GM12878 (cell line): Measurements from ENCODE around the gene ADAMTS19. TPM values are rescaled to one million over a fixed set of nuclear protein-coding genes. Genes with fewer than 3 reads are reported as not detected.

Experiments used
- ATAC-seq: fragments of 200-7000 bp; cut with Tn5 transposase; 3 replicates; pipeline ENCODE4 v1.9.1; 2020; ENCODE audit warnings: mild to moderate bottlenecking, moderate library complexity
- BruUV-seq: library from RNA; stranded (reverse); fragments of 400-500 nt; replicated peaks from 2 replicates; lab custom pipeline; 2021; lab: Mats Ljungman, UMichigan
- CTCF ChIA-PET: fragments of 300-600 bp; sonication (Branson Sonifier 250); formaldehyde crosslinking; extraction: SDS; loops from one replicate; lab custom pipeline; 2021; ENCODE audit warnings: inconsistent platforms; lab: Yijun Ruan, JAX
- POLR2A ChIA-PET: fragments of 350-600 bp; formaldehyde crosslinking; extraction: SDS; loops from one replicate; lab custom pipeline; 2021; ENCODE audit warnings: inconsistent platforms; lab: Charles Lee
- RAD21 ChIA-PET: fragments of 300-600 bp; sonication (Branson Sonifier 250); formaldehyde crosslinking; loops from one replicate; lab custom pipeline; 2023; ENCODE audit warnings: antibody characterized with exemption; ENCODE audit not compliant: unreplicated experiment; lab: Charles Lee
- SMC1A ChIA-PET: fragments of 300-600 bp; sonication (Branson Sonifier 250); formaldehyde crosslinking; loops from one replicate; lab custom pipeline; 2023; ENCODE audit not compliant: unreplicated experiment, uncharacterized antibody; lab: Charles Lee
- DNase-seq: peaks from one replicate; pipeline ENCODE4 v3.0.0-alpha.2; 2011; ENCODE audit warnings: low read depth, low spot score
- FAIRE-seq: peaks from 3 replicates; lab custom pipeline; 2011; peaks lifted over from hg19 to GRCh38; lab: Jason Lieb, UNC
- H2AFZ ChIP-seq: 2 replicates; pipeline ENCODE4 v1.6.0; 2011; ENCODE audit warnings: low read depth, low read length, control low read depth; ENCODE audit not compliant: control insufficient read depth
- H3K27ac ChIP-seq: 2 replicates; pipeline ENCODE4 v1.5.1; 2011; ENCODE audit warnings: control low read depth; ENCODE audit not compliant: control insufficient read depth, insufficient read depth
- H3K27me3 ChIP-seq, 2 experiments: replicated peaks in 1 of 2; 2 replicates each; pipeline versions ENCODE4 v1.6.0 to v1.6.1; 2011; ENCODE audit warnings: low read length in 1 of 2; ENCODE audit not compliant: control insufficient read depth in 2 of 2, insufficient read depth in 2 of 2
- H3K36me3 ChIP-seq, 2 experiments: 2 replicates each; pipeline ENCODE4 v1.5.1; 2011; ENCODE audit warnings: low read length in 1 of 2; ENCODE audit not compliant: control insufficient read depth in 2 of 2, insufficient read depth in 2 of 2
- H3K4me1 ChIP-seq: 2 replicates; pipeline ENCODE4 v1.6.1; 2011; ENCODE audit warnings: mild to moderate bottlenecking, low read length, moderate library complexity, mixed read lengths; ENCODE audit not compliant: control insufficient read depth, insufficient read depth
- H3K4me2 ChIP-seq: 2 replicates; pipeline ENCODE4 v1.6.0; 2011; ENCODE audit warnings: control low read depth; ENCODE audit not compliant: control insufficient read depth, insufficient read depth
- H3K4me3 ChIP-seq: fragments of 200-600 bp; sonication (generic); 2 replicates; pipeline ENCODE4 v1.5.1; 2016
- H3K79me2 ChIP-seq: 2 replicates; pipeline ENCODE4 v1.6.0; 2011; ENCODE audit warnings: low read length; ENCODE audit not compliant: control insufficient read depth, insufficient read depth
- H3K9ac ChIP-seq: 2 replicates; pipeline ENCODE4 v1.8.0; 2011; ENCODE audit warnings: low read length, control low read depth, mixed read lengths; ENCODE audit not compliant: control insufficient read depth, insufficient read depth
- H3K9me3 ChIP-seq: replicated peaks from 3 replicates; pipeline ENCODE4 v1.5.1; 2011; ENCODE audit warnings: mild to moderate bottlenecking, low read length; ENCODE audit not compliant: control insufficient read depth, insufficient read depth
- H4K20me1 ChIP-seq: 2 replicates; pipeline ENCODE4 v1.6.0; 2011; ENCODE audit not compliant: control insufficient read depth, insufficient read depth
- BCL3 ChIP-seq: IDR thresholded peaks from 2 replicates; pipeline ENCODE4 v1.6.1; 2011; ENCODE audit warnings: borderline replicate concordance, low read depth, mild to moderate bottlenecking, moderate library complexity, low read length; ENCODE audit not compliant: insufficient read depth, poor library complexity, severe bottlenecking
- CEBPB ChIP-seq, 2 experiments: fragments of 150-350 bp in 1 of 2; IDR thresholded peaks; 2 replicates each; pipeline ENCODE4 v1.6.1; 2012 to 2014; ENCODE audit warnings: low read depth in 2 of 2, low read length in 2 of 2, borderline replicate concordance in 1 of 2, inconsistent platforms in 1 of 2
- CHD2 ChIP-seq: IDR thresholded peaks from 2 replicates; pipeline ENCODE4 v1.6.1; 2011; ENCODE audit warnings: low read depth, low read length, improper control_type of control experiment, borderline replicate concordance
- HCFC1 ChIP-seq: fragments of 150-350 bp; IDR thresholded peaks from 2 replicates; pipeline ENCODE4 v1.6.1; 2014; ENCODE audit warnings: low read length
- IRF5 ChIP-seq: fragments of 450-650 bp; IDR thresholded peaks from 2 replicates; pipeline ENCODE4 v1.6.1; 2017; ENCODE audit warnings: borderline replicate concordance
- PML ChIP-seq: IDR thresholded peaks from 2 replicates; pipeline ENCODE4 v1.6.1; 2012; ENCODE audit warnings: low read length, inconsistent platforms
- POU2F2 ChIP-seq: IDR thresholded peaks from 3 replicates; pipeline ENCODE4 v1.6.1; 2011; ENCODE audit warnings: low read depth, mild to moderate bottlenecking, low read length, borderline replicate concordance
- RAD51 ChIP-seq: fragments of 450-650 bp; IDR thresholded peaks from 2 replicates; pipeline ENCODE4 v1.6.1; 2016; ENCODE audit warnings: moderate library complexity, mild to moderate bottlenecking, inconsistent platforms
- USF2 ChIP-seq: IDR thresholded peaks from 2 replicates; pipeline ENCODE4 v1.6.1; 2011; ENCODE audit warnings: low read depth, low read length, improper control_type of control experiment, borderline replicate concordance
- ZBTB40 ChIP-seq: fragments of 450-650 bp; IDR thresholded peaks from 2 replicates; pipeline ENCODE4 v1.6.1; 2016; ENCODE audit warnings: mild to moderate bottlenecking, moderate library complexity, borderline replicate concordance
- ZNF274 ChIP-seq: IDR thresholded peaks from one replicate; pipeline ENCODE4 v1.8.0; 2011; ENCODE audit not compliant: insufficient read length, insufficient read depth
- in situ Hi-C: fragments of 300-500 bp; cut with MboI; formaldehyde crosslinking; loops from 9 replicates; pipeline ENCODE4 v1.14.3; 2018; ENCODE audit warnings: mixed read lengths
- intact Hi-C: fragments of 100-400 bp; cut with micrococcal nuclease; formaldehyde crosslinking; loops from one replicate; pipeline ENCODE4 v1.14.2; 2022; ENCODE audit not compliant: unreplicated experiment
- polyA plus RNA-seq, 11 experiments: library from polyadenylated mRNA; depleted of rRNA in 4 of 11; unstranded in 6 of 11; stranded (reverse) in 5 of 11; fragments of >200 nt; fragmentation: Nextera tagmentation in 4 of 11; fragmentation: Illumina TruSeq in 1 of 11; extraction: Ambion mirVana in 4 of 11; extraction: Trizol in 1 of 11; gene quantifications; 1 replicate in 1 of 11; 2 replicates in 10 of 11; pipeline versions ENCODE4 v1.2.1 to v1.2.3, GENCODE V29; 2011 to 2016; ENCODE audit warnings: inconsistent platforms in 2 of 11, missing spikeins in 2 of 11, low read depth in 1 of 11
- total RNA-seq, 4 experiments: library from RNA; depleted of rRNA in 3 of 4; stranded (reverse); fragments of >200 nt in 3 of 4; fragmentation: Illumina TruSeq in 1 of 4; extraction: Trizol in 1 of 4; gene quantifications; 2 replicates each; pipeline versions ENCODE4 v1.2.1 to v1.2.3, GENCODE V29; 2013 to 2021

ADAMTS19 gene
- total and polyA plus RNA-seq, 10 of the 15 experiments (the other 5 are each of a cell fraction or from before 2014, with no cell fraction given) = not detected

GRCh38 chr5:129689045-129689444, 228.9 kb downstream of the ADAMTS19 start:
- RAD21 ChIA-PET = no interaction called here
- intact Hi-C loops = no loop called here
- CTCF ChIA-PET = interaction anchor here (0.7 kb wide), 1 partner anchor 8 kb away, joined by 4 read pairs; no protein-coding TSS in a partner anchor
- no peak for ATAC-seq
- Histone ChIP-seq H3K4me2 (no peak overlapping the region), H4K20me1 (no peaks in the 10 kb centered on the region), H3K79me2 (no peaks in the 10 kb centered on the region), H3K27me3 (no peaks in the 10 kb centered on the region), H3K27ac (no peak overlapping the region), H3K4me1 (no peaks in the 10 kb centered on the region), H3K9me3 (no peaks in the 10 kb centered on the region), H3K9ac (no peak overlapping the region), H3K36me3 (no peaks in the 10 kb centered on the region), H2AFZ (no peak overlapping the region), H3K4me3 (no peak overlapping the region)
- SMC1A ChIA-PET = no interaction called here
- in situ Hi-C loops = no loop called here
- TF ChIP-seq IRF5 (no peak), ZBTB40 (no peak), USF2 (no peak), HCFC1 (no peak), POU2F2 (no peak), CHD2 (no peak), ZNF274 (no peak), BCL3 (no peak), CEBPB (IDR thresholded peaks at IDR 0.05; ENCODE audit: borderline replicate concordance in 1 of 2, low read depth in 2 of 2, low read length in 2 of 2) (no peak), PML (no peak), RAD51 (no peak)
- FAIRE-seq = no peak
- no peak for DNase-seq
- POLR2A ChIA-PET = no interaction called here
- no TSS peak for BruUV-seq
